ENCODE results near the gene PHYKPL.

Gene PHYKPL

GRCh38 chr5:178222292-178222691, 10.3 kb downstream of the PHYKPL start:
- DNase-seq (ENCODE audit: low spot score), result no peak

- no peak for DNase-seq (ENCODE audit: low spot score)
Observed at GRCh38 chr5:178221853-178222252, 10.7 kb downstream of the PHYKPL start.

DNA sequence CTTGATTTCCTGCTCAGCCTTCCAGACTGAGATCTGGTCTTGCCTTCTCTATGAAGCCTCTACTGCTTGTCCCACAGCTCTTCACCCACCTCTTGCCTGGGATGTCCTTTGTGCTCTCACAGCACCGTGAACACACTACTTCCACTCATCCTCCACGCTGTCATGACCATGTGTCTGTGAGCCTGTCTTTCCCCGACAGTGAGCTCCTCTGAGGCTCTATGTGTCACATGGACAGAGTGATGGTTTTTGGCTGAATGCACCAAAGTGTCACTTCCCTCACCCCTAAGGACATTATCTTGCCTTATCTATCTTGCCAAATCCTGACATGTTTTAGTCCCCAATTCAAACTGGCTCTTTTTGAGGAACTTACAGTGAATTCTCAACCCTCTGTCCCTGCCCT, 11.3 kb downstream of the PHYKPL start:
- DNase-seq (ENCODE audit: low spot score), result no peak

DNA sequence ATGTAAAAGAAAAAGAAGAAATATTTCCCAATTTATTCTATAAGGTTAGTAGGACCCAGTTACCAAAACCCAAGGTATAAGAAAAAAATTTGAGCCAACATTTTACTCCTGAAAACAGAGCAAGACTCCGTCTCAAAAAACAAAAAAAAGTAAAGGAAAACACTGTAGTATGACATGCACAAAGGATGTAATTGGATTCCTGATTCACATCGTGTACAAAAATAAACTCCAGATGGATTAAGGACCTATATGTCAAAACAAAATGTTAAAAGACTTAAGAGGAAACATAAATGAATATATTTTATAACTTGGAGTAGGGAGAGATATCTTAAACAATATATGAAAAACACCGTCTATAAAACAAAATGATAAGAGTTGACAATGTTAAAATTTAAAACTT, 13.8 kb downstream of the PHYKPL start:
- DNase-seq (ENCODE audit: low spot score), result no peak

DNA sequence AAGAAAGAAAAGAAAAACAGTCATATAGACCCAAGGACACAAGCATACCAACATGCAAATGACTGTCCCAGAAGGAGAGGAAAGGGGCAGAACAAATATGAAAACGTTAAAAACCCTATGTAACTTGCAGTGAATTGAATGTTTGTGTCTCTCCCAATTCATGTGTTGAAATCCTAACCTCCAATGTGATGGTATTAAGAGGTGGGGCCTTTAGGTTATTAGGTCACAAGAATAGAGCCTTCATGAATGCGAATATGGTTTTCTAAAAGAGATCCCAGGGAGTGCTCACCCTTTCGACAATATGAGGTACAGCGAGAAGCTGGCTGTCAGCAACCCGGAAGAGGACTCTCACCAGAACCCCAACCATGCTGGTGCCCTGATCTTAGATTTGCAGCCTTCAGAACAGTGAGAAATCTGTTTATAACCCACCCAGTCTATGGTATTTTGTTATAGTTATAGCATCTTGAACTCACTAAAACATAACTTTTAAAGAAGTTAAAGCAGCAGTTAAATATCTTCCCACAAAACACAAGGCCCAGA, 14.3 kb downstream of the PHYKPL start:
- DNase-seq (ENCODE audit: low spot score), result no peak

- no peak for DNase-seq (ENCODE audit: low spot score)
Observed at GRCh38 chr5:178216779-178217178, 15.8 kb downstream of the PHYKPL start.

- no peak for DNase-seq (ENCODE audit: low spot score)
Observed at GRCh38 chr5:178216088-178216534, 16.5 kb downstream of the PHYKPL start.

DNA sequence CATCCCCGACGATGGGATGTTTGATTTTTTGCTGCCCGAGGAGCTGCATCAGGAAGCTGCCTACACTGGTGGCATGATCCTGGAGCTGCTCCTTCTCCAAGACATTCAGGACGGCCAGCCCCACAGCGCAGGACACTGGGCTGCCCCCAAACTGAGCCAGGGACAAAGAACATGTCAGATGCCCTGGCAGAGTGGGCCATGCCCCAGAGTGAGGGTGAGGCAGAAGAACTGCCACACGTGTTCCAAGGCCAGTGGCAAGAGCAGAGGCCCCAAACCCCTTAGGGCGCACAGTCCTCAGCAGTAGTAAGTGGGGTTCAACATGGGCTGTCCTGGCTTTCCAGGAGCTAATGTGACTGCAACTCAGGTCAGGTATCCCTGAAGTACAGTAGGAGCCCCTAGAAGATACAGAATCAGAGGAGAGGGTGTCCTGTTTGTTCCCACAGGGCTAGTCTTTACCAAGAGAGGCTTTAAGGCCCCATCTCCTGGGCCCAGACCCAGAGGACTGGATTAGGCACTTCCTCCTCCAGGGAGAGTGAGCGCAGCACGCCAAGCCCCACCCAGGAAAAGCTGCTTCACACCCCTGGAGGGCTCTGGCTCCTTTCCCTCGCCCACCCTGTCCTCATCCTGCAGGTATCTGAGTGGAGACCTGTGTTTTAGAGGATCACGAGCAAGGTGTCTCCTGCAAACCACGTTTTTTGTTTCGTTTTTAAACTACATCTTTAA, 17.2 kb downstream of the PHYKPL start:
- DNase-seq (ENCODE audit: low spot score), result no peak

DNA sequence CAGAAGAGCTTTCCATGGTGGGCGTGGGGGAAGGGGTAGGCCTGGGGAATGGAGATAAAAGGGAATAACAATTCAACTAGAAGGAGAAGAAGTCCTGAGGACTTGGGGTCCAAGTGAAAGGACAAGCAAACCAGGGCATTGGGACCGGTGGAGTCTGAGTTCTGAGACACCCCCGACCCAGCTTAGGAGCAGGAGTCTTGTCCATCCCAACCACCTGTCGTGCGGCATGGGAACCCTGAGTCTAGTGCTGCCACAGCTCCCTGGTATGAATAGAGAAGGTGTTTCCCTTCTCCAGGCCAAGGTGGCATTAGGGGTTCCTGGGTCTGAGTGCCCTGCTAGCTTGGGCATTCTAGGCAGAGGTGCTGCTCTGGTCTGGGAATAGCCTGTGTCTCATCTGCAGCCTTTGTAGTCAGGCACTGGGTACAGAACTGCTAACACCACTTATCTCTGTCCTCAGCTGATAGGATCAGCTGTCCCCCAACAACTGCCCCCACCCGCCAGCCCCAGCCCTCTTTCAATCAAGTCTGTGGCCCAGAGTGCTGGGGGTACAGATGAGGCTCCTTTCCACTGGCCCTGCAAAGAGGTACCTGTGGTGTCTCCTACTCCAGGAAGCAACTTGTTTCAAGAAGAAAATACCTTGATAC, 18.3 kb downstream of the PHYKPL start:
- no peak for DNase-seq (ENCODE audit: low spot score)

DNA sequence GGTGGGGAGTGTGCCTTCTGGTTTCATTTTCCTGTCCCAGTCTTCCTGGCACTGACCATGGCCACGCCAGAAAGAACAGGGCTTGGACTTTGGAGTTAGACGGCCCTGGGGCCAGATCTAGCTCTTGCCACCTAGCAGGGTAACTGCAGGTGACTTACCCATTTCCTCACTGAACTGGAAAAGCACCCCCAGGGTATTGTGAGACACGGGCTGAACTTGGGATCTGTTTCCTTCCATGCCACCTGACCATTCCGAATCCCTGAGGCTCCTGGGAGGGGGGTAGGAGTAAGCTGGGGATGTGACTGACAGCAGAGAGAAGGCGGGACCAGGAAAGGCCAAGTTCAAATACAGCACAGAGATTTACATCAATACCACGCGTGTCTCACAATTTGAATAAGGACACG, 18.9 kb downstream of the PHYKPL start:
- no peak for DNase-seq (ENCODE audit: low spot score)

DNA sequence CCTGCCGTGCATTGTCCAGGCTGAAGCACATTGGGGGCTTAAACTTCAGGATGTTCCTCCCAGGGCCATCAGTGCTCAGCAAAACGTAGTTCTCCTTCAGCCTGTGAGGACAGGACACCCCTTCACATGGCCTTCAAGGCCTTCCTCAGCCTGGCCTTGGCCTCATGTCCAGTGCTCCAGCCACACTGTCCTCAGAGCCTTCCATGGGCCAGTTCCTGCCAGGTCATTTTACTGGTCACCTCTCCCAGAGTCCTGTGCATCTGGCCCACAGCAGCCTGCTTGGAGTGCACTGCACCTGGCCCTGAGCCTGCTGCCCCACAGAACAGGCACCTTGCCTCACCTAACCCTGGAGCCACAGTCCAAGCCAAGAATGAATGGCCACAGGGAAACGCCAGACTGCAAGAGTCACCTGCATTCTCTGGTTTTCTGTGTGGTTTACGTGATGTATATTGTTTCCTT, 19.6 kb downstream of the PHYKPL start:
- DNase-seq (ENCODE audit: low spot score), result no peak

- no peak for DNase-seq (ENCODE audit: low spot score)
Observed at GRCh38 chr5:178212241-178213002, 20.2 kb downstream of the PHYKPL start.

GRCh38 chr5:178211095-178212048, 21.2 kb downstream of the PHYKPL start:
- DNase-seq (ENCODE audit: low spot score), result no peak

DNA sequence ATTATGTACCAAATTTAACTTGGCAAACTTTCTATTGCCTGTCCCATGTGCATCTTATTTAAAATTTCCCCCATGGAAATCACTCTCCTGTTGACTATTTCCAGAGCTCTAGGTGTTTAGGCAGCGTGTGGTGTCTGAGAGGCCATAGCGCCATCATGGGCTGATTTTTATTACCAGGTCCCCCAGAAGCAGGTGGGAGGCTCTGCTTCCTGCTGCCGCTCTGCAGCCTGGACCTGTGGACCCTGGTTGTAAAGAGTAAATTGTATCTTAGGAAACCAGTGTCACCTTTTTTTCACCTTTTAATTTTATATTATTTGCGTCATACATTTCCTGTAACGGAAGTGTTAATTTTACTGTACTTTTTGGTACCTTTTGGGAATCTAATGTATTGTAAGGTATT, 21.9 kb downstream of the PHYKPL start:
- no peak for DNase-seq (ENCODE audit: low spot score)

DNA sequence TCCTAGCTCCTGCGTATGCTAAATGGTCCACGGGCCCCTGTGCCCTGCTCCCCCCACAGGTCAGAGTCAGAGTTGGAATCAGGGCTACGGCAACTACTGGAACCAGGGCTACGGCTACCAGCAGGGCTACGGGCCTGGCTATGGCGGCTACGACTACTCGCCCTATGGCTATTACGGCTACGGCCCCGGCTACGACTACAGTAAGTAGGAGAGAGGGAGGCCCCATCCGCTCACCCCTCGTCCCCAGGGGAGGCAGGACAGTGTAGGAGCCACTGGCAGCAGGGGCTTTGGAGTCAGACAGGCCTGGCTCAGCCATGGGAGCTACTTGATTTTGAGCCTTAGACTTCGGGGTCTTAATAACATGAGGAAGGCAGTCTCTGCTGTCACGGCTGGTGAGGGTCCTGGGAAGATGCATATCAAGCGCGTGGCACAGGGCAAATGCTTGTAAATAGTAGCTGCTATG, 22.5 kb downstream of the PHYKPL start:
- DNase-seq (ENCODE audit: low spot score), result no peak

GRCh38 chr5:178209334-178210072, 23.1 kb downstream of the PHYKPL start:
- DNase-seq (ENCODE audit: low spot score), result no peak

GRCh38 chr5:178208540-178209227, 23.9 kb downstream of the PHYKPL start:
- DNase-seq (ENCODE audit: low spot score), result no peak

GRCh38 chr5:178207917-178208280, 24.7 kb downstream of the PHYKPL start:
- DNase-seq (ENCODE audit: low spot score), result no peak

DNA sequence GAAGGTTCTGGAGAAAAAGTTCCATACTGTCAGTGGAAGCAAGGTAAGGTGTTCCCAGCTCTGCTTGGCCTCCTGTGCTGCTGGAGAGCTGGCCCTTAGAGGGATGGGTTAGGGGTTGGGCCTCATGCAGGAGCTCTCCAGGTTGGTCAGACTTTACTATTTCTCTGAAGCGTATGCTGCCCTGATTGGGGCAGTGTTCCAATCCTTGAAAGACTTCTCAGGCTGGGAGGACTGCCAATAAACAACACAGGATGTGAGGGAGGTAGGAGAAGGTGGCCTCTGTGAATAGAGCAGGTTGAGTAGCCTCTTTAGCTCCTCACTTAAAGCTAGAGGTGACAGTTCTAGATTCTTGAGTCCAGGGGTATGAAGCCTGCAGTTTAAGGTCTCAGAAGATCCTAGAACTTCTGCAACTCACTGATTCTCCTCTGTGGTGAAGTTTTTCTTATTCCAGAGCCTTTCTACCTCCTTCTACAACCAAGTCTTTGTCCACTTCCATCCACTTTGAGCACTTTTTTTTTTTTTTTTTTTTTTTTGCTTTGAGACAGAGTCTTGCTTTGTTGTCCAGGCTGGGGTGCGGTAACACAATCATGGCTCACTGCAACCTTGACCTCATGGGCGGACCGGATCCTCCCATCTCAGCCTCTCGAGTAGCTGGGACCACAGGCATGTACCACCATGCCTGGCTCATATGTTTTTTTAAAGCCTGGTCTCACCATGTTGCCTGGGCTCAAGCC, 25.3 kb downstream of the PHYKPL start:
- DNase-seq (ENCODE audit: low spot score), result no peak
